ENCODE data around the gene ADARB2.
"Not testable (repeated sequence)": the region's sequence is repeated elsewhere in the genome, so short reads cannot be mapped to it uniquely, and the experiment has no call there.

ADARB2 gene

GRCh38 chr10:1419796-1420610, 317.3 kb downstream of the ADARB2 start:
- no peak for TF ChIP-seq CTCF (IDR thresholded peaks at IDR 0.05; ENCODE audit: control insufficient read depth, insufficient read depth, low read depth, low read length, missing control alignments)
- no peak for DNase-seq (ENCODE audit: low read depth)
- H3K4me3 ChIP-seq (ENCODE audit: control insufficient read depth, low read depth, low read length) = no peak overlapping the region

- TF ChIP-seq CTCF (IDR thresholded peaks at IDR 0.05; ENCODE audit: control insufficient read depth, insufficient read depth, low read depth, low read length, missing control alignments) = no peak
- no peak for DNase-seq (ENCODE audit: low read depth)
- H3K4me3 ChIP-seq (ENCODE audit: control insufficient read depth, low read depth, low read length) = no peak overlapping the region
Measured at GRCh38 chr10:1418031-1418550, 319.2 kb downstream of the ADARB2 start.

- DNase-seq (ENCODE audit: low read depth) = no peak
- TF ChIP-seq CTCF (IDR thresholded peaks at IDR 0.05; ENCODE audit: control insufficient read depth, insufficient read depth, low read depth, low read length, missing control alignments) = no peak
- H3K4me3 ChIP-seq (ENCODE audit: control insufficient read depth, low read depth, low read length) = no peak overlapping the region
Measured at GRCh38 chr10:1417574-1417973, 319.8 kb downstream of the ADARB2 start.

- TF ChIP-seq CTCF (IDR thresholded peaks at IDR 0.05; ENCODE audit: control insufficient read depth, insufficient read depth, low read depth, low read length, missing control alignments) = no peak
- DNase-seq (ENCODE audit: low read depth) = no peak
Measured at GRCh38 chr10:1416456-1417037, 320.8 kb downstream of the ADARB2 start.

GRCh38 chr10:1414893-1415292, 322.4 kb downstream of the ADARB2 start:
- no peak for TF ChIP-seq CTCF (IDR thresholded peaks at IDR 0.05; ENCODE audit: control insufficient read depth, insufficient read depth, low read depth, low read length, missing control alignments)
- no peak for DNase-seq (ENCODE audit: low read depth)
- no peak overlapping the region for H3K4me3 ChIP-seq (ENCODE audit: control insufficient read depth, low read depth, low read length)

More at GRCh38 chr10:1416456-1417037, 320.8 kb downstream of the ADARB2 start:
- no peak overlapping the region for H3K4me3 ChIP-seq (ENCODE audit: control insufficient read depth, low read depth, low read length)

GRCh38 chr10:1414346-1414745, 323.0 kb downstream of the ADARB2 start:
- not testable (repeated sequence) for DNase-seq (ENCODE audit: low read depth); H3K4me3 ChIP-seq (ENCODE audit: control insufficient read depth, low read depth, low read length)

- DNase-seq (ENCODE audit: low read depth) = no peak
- no peak for TF ChIP-seq CTCF (IDR thresholded peaks at IDR 0.05; ENCODE audit: control insufficient read depth, insufficient read depth, low read depth, low read length, missing control alignments)
- H3K4me3 ChIP-seq (ENCODE audit: control insufficient read depth, low read depth, low read length) = no peak overlapping the region
Measured at GRCh38 chr10:1413823-1414222, 323.5 kb downstream of the ADARB2 start.

All from AG09309 (cell line).